Measurements from ENCODE around the gene SLC10A3. TPM values are rescaled to one million over a fixed set of nuclear protein-coding genes. Genes with fewer than 3 reads are reported as not detected.
A peak's percentile ranks its signal among the peaks of the same experiment; 100 is the strongest.

SLC10A3 gene
- total RNA-seq, 1 donor from 2014 or later = 11.1 TPM

GRCh38 chrX:154486396-154487207 is 3.8 kb downstream of the SLC10A3 start, which contains the start of gene UBL4A:
UBL4A (minus strand) TSS chrX:154486615; CDS start chrX:154486584, 31 bp downstream.
- peak; percentile 77 for DNase-seq
- intact Hi-C loops (cut with DNase I) = no loop called here
- peak; percentile 49 for ATAC-seq (ENCODE audit: poor library complexity)

- DNase-seq = peak; percentile 62
- intact Hi-C loops (cut with DNase I) = no loop called here
- peak; percentile 0 for ATAC-seq (ENCODE audit: poor library complexity)
Observed at GRCh38 chrX:154486052-154486395, 4.4 kb downstream of the SLC10A3 start.

- ATAC-seq (ENCODE audit: poor library complexity) (peak; percentile 7), DNase-seq (no peak)
- intact Hi-C loops (cut with DNase I) = no loop called here
Observed at GRCh38 chrX:154485150-154486051, 5.0 kb downstream of the SLC10A3 start.

GRCh38 chrX:154484255-154485149 is 5.9 kb downstream of the SLC10A3 start:
- DNase-seq (no peak), ATAC-seq (ENCODE audit: poor library complexity) (no peak)
- intact Hi-C loops (cut with DNase I) = no loop called here

- intact Hi-C loops (cut with DNase I) = no loop called here
- ATAC-seq (ENCODE audit: poor library complexity) (no peak), DNase-seq (no peak)
Observed at GRCh38 chrX:154483325-154483724, 7.1 kb downstream of the SLC10A3 start.

- no peak for DNase-seq
- intact Hi-C loops (cut with DNase I) = no loop called here
- no peak for ATAC-seq (ENCODE audit: poor library complexity)
Observed at GRCh38 chrX:154482786-154483185, 7.6 kb downstream of the SLC10A3 start.

GRCh38 chrX:154481911-154482601 is 8.4 kb downstream of the SLC10A3 start:
- no peak for DNase-seq
- intact Hi-C loops (cut with DNase I) = no loop called here
- no peak for ATAC-seq (ENCODE audit: poor library complexity)

- no peak for ATAC-seq (ENCODE audit: poor library complexity)
- DNase-seq = no peak
- intact Hi-C loops (cut with DNase I) = no loop called here
Observed at GRCh38 chrX:154481195-154481594, 9.2 kb downstream of the SLC10A3 start.

GRCh38 chrX:154478728-154479622 is 11.5 kb downstream of the SLC10A3 start, which contains the start of gene LAGE3:
LAGE3 (minus strand) TSS chrX:154479281; CDS start chrX:154478915, 366 bp downstream.
- ATAC-seq (ENCODE audit: poor library complexity) = peak; percentile 97
- intact Hi-C loops (cut with DNase I) = no loop called here
- peak; percentile 95 for DNase-seq

- DNase-seq = no peak
- no peak for ATAC-seq (ENCODE audit: poor library complexity)
- intact Hi-C loops (cut with DNase I) = no loop called here
Observed at GRCh38 chrX:154477891-154478477, 12.4 kb downstream of the SLC10A3 start.

GRCh38 chrX:154476821-154477220 is 13.6 kb downstream of the SLC10A3 start:
- ATAC-seq (ENCODE audit: poor library complexity) (no peak), DNase-seq (no peak)
- intact Hi-C loops (cut with DNase I) = no loop called here

GRCh38 chrX:154473683-154474082 is 16.7 kb downstream of the SLC10A3 start:
- no peak for ATAC-seq (ENCODE audit: poor library complexity)
- intact Hi-C loops (cut with DNase I) = no loop called here
- DNase-seq = no peak

- no peak for DNase-seq
- ATAC-seq (ENCODE audit: poor library complexity) = no peak
- intact Hi-C loops (cut with DNase I) = no loop called here
Observed at GRCh38 chrX:154472685-154473632, 17.5 kb downstream of the SLC10A3 start.

GRCh38 chrX:154471839-154472684 is 18.4 kb downstream of the SLC10A3 start:
- DNase-seq (no peak), ATAC-seq (ENCODE audit: poor library complexity) (no peak)
- intact Hi-C loops (cut with DNase I) = no loop called here
